NCI-H1105 (cell line): Measurements from ENCODE around the gene RALB.
"Not testable (repeated sequence)": the region's sequence is repeated elsewhere in the genome, so short reads cannot be mapped to it uniquely, and the experiment has no call there.

Experiments used
- DNase-seq: peaks from one replicate; lab custom pipeline; 2025; lab: John Stamatoyannopoulos, UW

The RALB gene

DNA sequence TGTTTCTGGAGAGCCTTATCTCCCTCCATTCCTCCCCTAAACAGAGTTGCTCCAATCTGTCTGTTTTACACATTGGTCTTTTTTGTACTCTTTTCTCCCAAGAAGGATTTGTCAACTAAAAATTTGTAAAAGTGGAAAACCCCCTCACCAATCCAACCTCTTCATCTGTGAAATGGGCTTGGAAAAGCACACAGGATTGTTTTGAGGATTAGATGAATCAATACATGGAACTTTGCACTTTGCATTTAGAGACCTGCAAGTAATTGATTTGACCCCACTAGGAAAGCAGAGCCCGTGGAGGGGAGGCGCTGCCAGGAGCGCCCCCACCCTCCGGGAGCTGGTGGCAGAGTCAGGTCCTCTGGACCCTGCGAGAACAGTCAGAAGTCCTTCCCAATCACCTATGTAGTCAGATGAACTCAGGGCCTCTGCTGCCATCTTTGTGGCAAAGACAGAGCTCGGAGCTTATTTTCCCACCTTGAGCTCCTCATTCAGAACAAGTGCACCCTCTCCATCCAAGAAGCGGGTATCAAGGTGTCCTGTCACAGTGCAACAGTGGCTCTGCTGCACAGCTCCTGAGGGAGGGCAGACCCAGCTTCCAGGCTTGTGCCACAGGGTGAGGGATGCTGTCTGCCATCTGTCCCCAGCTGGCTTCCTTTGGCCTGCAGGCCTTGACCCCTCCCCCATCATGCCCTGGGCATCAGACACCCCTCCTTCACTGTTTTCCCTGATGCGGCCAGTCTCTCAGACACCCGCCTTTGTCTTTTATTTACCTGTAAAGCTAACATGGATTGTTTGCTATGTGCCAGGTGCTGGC is 27.7 kb upstream of the RALB start:
- no peak for DNase-seq

DNA sequence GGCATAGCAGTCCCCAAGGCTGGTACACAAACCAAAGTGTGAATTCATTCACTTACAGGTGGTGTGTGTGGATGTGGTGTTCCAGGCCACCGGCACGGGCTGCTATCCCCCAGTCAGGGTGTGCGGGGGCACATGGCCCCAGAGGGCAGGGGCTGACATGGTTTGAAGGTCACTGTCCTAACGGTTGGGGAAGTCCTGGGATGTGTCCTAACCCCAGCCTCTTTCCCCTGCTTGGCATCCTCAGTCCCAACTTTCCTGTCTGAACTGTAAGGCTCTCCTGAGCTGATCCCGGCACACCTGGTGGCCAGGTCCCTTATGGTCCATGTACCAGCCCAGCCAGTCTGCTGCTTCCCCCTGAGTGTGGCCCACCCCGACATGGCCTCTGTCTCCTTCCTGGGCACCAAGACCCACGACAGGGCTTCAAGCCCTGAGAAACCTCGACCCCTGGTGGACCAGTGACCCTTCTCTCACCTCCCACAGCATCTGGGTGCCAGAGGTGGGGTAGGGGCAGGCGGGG is 27.0 kb upstream of the RALB start:
- no peak for DNase-seq

- no peak for DNase-seq
Measured at GRCh38 chr2:120226316-120226715, 26.3 kb upstream of the RALB start.

- DNase-seq, result no peak
Measured at GRCh38 chr2:120227111-120227991, 25.3 kb upstream of the RALB start.

DNA sequence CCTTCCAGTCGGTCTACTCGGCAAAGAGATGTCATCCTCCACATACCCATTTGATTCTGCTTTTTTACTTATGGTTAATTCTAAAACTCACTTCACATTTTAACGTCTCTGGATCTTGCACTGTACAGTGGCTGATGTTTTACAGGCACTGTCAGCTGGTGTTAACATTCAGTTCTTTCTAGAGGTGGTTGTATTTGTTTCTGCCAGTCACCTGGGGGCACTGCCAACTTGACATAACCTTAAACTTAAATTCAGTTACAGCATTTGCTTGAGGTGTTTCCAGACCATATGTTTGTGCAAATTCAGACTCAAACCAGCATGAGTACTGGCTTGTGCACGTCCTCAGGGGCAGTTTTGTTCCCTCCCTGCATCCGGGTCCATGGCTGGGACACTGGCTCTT is 24.1 kb upstream of the RALB start:
- no peak for DNase-seq

DNA sequence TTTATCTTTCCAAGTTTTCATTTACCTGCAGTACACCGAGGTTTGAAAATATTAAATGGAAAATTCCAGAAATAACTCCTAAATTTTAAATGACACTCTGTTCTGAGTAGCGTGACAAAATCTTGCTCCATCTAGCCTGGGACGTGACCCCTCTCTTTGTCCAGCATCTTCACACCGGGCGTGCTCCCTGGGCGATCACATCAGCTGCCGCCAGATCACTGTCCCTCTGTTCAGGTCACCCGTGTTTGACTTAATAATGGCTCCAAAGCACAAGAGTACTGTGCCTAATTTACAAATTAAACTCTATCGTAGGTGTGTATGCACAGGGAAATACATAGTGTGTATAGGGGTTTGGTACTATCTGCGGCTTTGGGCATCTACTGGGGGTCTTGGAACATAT is 23.3 kb upstream of the RALB start:
- DNase-seq, result no peak

GRCh38 chr2:120230515-120231471 is 21.9 kb upstream of the RALB start:
- no peak for DNase-seq

- no peak for DNase-seq
Measured at GRCh38 chr2:120231564-120231973, 21.1 kb upstream of the RALB start.

DNA sequence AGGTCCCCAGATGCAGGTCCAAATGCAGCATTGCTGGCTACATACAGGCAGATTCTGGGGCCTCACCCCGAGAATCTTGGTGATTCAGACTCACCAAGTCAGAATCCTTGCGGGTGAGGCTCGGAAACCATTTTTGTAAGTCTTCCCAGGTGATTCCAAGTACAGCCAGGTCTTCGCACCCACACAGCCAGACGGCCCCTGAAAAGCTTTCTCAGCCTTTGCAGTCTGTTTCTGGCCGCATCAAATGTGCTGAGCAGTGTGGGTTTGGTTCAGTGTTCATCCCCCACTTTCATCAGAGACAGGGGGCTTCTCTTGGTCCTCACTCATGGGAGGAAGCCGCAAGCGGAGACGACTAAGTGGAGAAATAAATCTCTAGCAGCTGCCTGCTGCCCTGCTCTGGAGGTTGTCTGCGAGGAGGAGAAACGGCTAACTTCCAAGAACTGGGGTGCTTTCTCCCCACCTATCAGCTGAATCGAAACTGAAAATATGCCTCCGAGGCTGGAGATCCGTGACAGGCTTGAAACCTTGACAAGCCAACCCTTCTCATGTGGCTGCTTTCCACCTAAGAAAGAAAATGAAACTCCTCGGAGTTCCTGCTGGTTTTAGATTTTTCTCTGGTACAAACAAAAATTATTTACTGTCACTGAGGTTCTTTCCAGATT is 20.5 kb upstream of the RALB start:
- DNase-seq, result no peak

- no peak for DNase-seq
Measured at GRCh38 chr2:120233292-120233691, 19.4 kb upstream of the RALB start.

DNA sequence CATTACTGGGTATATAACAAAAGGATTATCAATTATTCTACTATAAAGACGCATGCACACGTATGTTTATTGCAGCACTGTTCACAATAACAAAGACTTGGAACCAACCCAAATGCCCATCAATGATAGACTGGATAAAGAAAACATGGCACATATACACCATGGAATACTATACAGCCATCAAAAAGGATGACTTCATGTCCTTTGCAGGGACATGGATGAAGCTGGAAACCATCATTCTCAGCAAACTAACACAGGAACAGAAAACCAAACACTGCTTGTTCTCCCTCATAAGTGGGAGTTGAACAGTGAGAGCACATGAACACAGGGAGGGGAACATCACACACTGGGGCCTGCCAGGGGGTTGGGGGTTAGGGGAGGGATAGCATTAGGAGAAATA is 17.5 kb upstream of the RALB start:
- not testable (repeated sequence) for DNase-seq

- DNase-seq, result no peak
Measured at GRCh38 chr2:120235681-120236080, 17.0 kb upstream of the RALB start.

DNA sequence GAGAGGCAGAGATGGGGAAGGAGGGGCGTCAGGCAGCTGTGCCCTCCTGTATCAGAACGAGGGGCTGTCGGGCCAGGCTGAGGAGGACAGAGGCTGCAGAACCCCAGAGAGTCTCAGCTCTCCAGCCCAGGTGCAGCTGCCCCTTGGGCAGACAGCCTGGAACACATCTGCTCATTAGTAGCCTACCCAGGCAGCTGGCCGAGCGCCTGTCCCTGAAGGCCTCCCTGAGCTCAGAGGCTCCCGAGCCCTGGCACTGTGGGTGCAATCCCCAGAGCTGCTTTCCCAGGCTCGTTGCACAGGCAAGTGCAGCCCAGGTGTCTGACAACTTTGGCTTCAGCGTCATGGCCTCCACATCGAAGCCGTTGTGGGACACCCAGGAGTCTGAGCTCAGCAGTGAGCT is 16.3 kb upstream of the RALB start:
- no peak for DNase-seq

- no peak for DNase-seq
Measured at GRCh38 chr2:120236791-120237190, 15.9 kb upstream of the RALB start.

DNA sequence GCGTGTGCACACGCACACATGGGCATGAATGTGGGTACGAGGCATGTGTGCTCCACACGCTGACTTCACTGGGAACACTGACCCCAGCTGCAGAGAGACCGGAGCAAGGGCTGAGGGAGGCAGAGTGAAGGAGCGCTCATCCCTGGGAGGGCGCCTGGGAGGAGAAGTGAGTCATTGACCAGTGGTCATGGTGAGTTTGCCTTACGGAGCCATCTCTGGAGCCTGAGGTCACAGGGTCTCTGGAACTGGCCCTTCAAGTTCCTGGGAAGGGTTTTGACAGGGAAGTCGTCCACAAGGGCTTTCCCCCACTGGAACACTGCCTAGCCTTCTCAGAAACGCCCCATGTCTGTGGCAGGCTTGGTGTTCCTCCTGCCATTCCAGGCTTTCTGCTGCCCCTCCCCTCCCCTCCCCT is 15.2 kb upstream of the RALB start:
- no peak for DNase-seq

DNA sequence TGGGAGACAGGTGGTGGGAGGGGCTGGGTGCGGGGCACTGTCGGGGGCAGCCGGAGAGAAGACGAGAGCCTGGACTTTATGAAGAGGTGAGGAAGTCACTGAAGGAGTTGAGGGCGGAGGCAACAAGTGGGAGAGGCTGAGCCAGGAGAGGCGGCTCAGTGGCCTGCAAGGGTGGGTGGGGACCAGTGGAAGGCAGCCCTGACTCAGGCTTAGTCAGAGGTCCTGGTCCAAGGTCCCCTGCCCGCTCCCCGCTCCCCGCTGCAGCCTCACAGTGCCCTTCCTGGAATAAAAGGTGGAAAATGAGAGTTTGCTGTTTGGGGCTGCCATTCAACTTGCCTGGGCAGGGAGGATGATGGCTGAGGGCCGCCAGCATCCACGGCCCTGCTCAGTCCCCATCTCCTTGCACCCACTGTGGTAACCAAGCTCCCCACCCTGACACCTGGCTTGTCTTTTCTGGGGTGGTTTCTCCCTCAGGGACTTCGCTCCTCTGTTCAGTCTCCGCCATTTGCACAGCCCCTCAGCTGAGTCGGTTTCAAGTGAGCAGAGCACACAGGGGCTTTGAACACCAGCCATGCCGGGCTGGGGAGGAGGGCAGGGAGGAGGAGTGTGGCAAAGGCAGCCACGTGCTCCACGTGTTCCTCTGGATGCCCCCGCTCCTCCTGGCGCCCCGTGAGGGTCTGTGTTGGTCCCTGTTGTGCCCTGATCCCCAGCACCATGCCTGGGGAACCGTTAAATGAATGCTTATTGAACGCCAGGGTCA is 13.7 kb upstream of the RALB start:
- DNase-seq, result no peak

DNA sequence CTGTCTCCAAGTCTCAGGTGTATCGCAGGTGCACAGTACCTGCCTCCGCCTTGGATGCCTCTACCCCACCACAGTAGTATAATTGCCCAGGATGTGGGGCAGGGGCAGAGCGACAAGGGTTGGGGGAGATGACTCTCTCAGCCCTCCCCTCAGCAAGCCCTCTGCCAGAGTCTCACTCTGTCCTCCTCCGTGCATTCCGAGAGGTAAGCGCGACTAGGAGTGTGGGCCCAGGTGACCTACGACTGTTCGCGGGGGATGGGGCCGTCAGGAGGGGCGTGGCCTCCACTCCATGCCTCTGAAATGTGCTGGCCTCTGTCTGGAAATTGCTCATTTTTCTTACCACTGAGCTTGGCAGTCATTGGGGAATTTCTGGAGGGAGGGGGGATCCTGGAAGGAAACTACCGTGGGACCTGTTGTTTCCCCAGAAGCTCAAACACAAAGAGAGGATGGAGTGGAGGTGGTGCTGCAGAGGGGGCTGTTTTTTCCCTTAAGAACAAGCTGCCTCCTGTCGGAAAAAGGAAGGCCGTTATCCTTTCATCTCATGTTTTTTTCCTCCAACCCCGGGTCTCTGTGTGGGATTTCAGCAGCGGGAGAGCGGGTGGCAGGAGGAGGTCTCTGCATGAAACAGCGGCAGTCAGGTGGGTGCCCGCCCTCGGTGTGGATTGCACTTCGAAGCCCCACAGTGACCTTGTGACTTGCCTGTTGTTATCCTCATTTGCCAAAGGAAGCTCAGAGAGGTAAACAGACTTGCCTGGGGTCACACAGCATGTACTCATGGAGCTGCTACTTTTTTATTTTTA is 13.0 kb upstream of the RALB start:
- no peak for DNase-seq

DNA sequence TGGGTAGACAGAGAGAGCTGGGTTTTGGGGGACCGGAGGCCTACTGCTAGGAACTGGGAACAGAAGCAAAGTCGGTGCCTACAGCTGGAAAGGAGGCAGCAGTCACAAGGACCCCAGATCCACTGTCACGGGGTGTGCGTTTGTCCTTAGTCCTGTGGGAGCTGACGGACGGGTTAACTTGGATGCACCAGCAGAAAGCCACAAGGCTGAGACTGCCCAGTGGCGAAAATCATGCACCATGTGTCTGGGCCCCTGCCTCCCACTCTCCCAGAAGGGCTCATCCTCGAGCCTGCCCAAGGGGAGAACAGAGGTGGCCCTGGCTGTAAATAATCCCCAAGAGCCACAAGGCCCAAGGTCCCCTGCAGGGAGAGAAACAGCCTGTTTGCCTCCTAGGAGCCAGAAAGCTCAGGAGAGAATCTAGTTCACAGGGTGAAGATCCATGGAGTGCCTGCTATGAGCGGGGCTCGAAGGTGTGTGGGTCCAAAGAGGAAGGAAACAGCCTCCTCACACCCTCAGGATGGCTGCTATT is 11.7 kb upstream of the RALB start:
- no peak for DNase-seq

DNA sequence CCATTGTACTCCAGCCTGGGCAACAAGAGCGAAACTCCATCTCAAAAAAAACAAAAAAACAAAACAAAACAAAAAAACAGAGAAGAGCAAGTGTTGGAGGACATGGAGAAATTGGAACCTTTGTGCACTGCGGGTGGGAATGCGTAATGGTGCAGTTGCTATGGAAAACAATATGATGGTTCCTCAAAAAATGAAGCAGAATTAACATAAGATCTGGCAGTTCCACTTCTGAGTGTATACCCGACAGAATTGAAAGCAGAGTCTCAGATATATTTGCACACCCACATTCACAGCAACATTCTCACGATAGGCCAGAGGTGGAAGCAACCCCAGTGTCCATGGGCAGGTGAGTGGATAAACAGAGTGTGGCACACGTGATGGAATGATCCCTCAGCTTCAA is 11.0 kb upstream of the RALB start:
- no peak for DNase-seq
